Measurements from ENCODE around the gene CYBC1. TPM values are rescaled to one million over a fixed set of nuclear protein-coding genes. Genes with fewer than 3 reads are reported as not detected.

CYBC1 gene
- total RNA-seq, 4 donors from 2014 or later, result 28.7 to 84.6 (median 64.6) TPM

DNA sequence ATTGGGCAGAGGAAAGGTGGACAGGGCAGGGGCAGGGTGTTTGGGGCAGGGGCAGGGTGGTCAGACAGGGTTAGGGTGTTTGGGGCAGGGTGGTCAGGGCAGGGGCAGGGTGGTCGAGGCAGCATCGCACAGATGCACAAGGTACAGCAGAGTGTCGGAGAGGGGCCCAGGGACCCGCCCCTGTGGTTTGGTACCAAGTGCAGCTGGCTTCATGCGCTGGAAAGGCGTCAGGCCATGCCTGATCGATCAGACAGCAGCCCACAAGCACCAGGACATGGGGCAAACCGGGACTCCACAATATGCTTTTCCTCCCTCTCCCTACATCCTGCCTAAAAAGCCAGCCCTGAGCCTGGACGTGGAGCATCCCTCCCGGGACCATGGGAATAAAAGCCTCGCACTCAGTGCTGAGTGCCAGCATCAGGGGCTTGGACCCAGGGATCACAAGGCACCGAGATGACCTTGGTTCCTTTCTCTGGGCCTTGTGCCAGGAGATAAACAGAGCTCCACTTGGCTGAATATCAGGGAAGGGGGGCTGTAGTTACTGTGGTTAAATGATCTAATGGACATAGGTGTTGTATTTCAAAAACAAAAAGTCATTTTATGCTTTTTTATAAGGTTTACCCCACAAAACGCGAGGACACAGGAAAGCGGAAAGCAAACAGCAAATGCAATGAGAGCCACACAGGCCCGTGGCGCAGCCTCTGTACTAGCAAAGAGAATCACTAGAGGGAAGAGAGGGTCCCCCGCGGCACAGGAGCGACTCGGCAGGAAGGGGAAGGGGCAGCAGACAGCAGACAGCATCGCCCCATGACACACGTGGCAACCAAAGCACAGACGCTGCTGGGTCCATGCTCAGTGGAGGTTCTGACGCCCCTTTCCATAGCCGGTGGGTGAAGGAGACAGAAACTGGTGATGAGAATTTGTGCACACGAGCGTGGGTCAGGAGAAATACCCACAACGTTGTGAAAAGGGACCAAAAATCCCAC is 37.7 kb downstream of the CYBC1 start:
- TF ChIP-seq, protein P1, sequence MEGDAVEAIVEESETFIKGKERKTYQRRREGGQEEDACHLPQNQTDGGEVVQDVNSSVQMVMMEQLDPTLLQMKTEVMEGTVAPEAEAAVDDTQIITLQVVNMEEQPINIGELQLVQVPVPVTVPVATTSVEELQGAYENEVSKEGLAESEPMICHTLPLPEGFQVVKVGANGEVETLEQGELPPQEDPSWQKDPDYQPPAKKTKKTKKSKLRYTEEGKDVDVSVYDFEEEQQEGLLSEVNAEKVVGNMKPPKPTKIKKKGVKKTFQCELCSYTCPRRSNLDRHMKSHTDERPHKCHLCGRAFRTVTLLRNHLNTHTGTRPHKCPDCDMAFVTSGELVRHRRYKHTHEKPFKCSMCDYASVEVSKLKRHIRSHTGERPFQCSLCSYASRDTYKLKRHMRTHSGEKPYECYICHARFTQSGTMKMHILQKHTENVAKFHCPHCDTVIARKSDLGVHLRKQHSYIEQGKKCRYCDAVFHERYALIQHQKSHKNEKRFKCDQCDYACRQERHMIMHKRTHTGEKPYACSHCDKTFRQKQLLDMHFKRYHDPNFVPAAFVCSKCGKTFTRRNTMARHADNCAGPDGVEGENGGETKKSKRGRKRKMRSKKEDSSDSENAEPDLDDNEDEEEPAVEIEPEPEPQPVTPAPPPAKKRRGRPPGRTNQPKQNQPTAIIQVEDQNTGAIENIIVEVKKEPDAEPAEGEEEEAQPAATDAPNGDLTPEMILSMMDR (IDR thresholded peaks at IDR 0.05; ENCODE audit: low read depth), result no peak

DNA sequence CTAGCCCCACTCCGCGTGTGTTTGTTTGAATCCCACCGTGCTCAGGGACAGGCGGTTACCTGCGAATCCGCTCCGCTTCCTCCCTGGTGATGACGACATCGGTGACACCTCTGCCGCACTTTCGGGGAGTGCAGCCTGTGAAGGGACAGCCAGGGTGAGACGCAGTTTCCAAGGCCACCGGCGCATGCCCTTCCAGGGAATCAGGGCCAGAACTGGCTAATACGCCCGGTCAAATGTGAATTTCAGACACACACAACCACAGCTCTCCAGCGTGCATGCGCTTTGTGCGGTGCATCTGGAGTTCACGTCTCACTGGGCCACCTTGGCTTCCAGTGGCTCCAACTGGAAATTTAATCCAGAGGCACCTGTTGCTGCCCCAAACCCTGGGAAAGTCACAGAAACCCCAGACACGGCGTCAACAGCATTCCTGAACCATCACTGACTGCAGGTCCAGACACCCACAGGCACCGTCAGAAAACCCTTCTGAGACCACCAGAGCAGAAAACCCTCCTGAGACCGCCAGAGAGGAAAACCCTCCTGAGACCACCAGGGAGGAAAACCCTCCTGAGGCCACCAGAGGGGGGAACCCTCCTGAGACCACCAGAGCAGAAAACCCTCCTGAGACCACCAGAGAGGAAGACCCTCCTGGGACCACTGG is 39.0 kb downstream of the CYBC1 start:
- TF ChIP-seq, protein P1 (IDR thresholded peaks at IDR 0.05; ENCODE audit: low read depth), result no peak

DNA sequence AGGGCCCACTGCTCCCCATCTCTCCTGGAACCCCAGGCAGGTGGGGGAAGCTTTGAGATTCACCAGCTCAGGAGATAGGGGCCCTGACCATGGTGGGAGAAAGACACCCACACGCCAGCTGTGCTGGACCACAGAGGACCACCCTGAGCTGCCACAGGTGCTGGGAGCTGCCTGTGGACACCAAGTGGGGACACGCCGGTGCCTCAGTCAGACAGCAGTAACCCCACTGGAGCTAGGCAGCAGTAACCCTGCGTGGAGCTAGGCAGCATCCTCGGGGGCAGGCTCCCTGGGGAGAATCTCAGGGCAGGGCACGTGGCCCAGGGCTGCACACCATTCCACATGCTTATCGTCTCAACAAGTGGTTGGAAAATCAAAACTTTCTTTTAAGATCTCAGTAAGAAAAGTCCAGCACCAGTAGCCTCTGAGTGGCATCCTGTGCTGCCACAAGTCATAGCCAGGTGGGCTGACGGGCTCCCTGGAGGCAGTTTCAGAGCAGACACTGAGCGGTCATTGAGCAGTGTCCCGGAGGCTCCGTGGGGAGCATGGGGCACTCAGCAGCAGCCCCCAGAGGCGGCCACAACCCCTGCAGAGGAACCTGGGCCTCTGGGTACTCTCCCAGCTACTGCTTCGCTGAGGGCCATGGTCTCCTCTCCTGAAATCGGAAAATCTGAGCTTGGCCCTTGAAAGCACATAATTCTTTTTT is 40.4 kb downstream of the CYBC1 start:
- TF ChIP-seq, protein P1 (IDR thresholded peaks at IDR 0.05; ENCODE audit: low read depth), result no peak

DNA sequence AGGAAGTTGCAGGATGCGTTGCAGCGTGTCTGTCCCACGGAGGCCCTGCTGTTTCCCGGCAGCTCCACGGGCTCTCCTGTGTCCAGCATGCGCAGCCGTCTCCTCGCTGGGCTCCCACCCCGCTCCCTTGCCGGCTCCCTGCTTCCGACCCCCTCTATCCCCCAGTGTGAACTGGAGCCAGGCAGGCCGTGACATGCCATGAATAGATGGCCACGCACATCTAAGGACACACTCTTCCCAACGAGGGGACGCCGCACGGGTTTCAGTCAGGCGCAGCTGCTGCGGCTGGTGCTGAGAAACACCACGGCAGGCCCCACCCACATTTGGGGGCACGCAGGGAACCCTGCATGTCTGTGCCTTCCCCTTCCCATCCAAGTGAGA is 41.6 kb downstream of the CYBC1 start:
- TF ChIP-seq, protein P1 (IDR thresholded peaks at IDR 0.05; ENCODE audit: low read depth), result no peak

DNA sequence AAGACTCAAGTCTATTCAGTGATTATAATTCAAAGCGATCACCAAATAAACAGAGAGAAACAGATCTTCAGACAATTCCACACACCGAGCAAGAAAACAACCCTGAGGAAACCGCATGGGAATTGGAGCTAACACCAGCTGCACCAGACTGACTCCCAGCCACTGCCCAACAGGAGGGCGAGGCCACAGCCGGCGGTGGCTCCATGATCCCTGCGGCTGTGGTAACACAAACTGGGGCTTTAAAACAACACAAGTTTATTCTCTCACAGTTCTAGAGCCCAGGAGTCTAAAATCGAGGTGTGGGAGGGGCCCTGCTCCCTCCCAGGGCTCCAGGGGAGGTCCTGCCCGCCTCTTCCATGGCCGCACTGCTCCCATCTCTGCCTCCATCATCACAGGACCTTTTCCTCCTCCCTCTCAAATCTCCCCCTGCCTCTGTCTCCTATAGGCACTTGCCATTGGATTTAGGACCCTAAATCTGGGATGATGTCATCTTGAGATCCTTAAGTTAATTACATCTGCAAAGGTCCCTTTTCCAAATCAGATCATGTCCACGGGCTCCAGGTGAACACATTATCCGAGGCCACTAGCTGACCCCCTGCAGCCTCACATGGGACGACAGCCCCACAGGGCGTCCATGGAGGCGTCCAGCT is 42.1 kb downstream of the CYBC1 start:
- TF ChIP-seq, protein P1 (IDR thresholded peaks at IDR 0.05; ENCODE audit: low read depth), result no peak

DNA sequence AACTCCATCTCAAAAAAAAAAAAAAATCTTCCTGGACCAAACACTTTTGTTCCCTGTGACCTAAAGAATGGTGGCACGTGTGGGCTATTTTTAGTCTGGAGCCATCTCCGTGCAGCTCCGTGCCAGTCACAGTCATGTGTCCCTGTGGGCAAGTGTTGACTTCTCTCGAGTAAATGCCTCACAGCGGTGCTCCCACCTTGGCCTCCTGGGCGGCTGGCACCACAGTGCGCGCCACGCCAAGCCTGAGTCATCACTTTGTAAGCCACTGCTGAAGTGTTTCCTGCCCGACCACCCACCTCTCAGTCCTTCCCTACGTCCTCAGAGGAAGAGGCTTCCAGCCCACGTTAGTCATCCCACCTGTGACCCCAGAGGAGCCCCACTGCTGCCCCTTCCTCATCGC is 43.3 kb downstream of the CYBC1 start:
- TF ChIP-seq, protein P1 (IDR thresholded peaks at IDR 0.05; ENCODE audit: low read depth), result no peak

All from subcutaneous adipose tissue (tissue), 4 donors.